HTERT RPE-1 (cell line): ENCODE measurements around the gene EMX2.
"Not testable (repeated sequence)": the region's sequence is repeated elsewhere in the genome, so short reads cannot be mapped to it uniquely, and the experiment has no call there.

ENCODE experiments used
- in situ Hi-C: fragments of 300-500 bp; cut with MboI; formaldehyde crosslinking; loops from 4 replicates; pipeline ENCODE4 v1.14.3; 2020; ENCODE audit warnings: low sequenced_read_pairs

EMX2 gene

DNA sequence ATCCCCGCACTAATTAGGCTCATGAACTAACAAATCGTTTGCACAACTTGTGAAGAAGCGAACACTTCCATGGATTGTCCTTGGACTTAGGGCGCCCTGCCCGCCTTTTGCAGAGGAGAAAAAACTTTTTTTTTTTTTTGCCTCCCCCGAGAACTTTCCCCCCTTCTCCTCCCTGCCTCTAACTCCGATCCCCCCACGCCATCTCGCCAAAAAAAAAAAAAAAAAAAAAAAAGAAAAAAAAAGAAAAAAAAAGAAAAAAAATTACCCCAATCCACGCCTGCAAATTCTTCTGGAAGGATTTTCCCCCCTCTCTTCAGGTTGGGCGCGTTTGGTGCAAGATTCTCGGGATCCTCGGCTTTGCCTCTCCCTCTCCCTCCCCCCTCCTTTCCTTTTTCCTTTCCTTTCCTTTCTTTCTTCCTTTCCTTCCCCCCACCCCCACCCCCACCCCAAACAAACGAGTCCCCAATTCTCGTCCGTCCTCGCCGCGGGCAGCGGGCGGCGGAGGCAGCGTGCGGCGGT is at the start of gene EMX2:
Gene EMX2 (plus strand): TSS at position 41 of the 519 bp plus-strand sequence. CDS start 522 bp downstream, outside the sequence.
- in situ Hi-C loops = no loop called here

- in situ Hi-C loops = no loop called here
Measured at GRCh38 chr10:117496031-117496430, 46.5 kb upstream of the EMX2 start.

GRCh38 chr10:117496616-117497028 is 45.9 kb upstream of the EMX2 start:
- in situ Hi-C loops = no loop called here

DNA sequence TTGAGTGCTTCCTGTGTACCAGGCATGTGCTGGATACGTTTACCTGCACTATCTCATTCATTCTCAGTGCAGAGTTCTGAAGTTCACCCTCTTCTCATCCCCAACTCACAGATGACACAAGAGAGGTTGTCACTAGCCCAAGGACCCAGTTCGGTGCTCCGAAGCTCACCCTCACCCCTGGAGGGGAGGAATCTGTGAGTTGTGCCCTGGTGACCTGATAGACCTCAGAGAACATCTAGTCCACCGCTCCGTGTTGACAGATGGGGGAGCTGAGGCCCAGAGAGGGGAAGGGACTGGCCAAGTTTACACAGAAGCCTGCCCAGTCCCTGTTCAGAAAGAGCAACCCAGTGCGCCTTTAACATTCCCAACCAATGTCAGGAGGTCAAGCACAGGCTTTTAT is 44.8 kb upstream of the EMX2 start:
- in situ Hi-C loops = no loop called here

- in situ Hi-C loops = no loop called here
Measured at GRCh38 chr10:117499248-117500105, 43.1 kb upstream of the EMX2 start.

DNA sequence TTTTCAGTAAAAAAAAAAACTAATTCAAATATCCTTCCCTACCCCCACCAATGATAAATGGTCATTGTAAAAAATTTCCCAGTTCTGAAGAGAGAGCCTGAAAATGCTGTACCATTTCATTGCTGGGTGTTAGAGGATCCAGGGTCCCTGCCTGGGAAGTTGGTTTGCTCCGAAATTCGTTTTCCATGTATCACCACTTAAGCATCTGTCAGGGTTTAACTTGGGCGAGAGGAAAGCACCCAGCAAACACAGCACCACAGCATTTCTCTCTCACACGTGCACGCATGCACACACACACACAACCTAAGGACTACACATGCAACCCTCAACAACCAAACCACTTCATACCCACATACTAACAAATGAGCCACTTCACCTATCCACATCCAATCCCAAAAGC is 42.1 kb upstream of the EMX2 start:
- in situ Hi-C loops = no loop called here

DNA sequence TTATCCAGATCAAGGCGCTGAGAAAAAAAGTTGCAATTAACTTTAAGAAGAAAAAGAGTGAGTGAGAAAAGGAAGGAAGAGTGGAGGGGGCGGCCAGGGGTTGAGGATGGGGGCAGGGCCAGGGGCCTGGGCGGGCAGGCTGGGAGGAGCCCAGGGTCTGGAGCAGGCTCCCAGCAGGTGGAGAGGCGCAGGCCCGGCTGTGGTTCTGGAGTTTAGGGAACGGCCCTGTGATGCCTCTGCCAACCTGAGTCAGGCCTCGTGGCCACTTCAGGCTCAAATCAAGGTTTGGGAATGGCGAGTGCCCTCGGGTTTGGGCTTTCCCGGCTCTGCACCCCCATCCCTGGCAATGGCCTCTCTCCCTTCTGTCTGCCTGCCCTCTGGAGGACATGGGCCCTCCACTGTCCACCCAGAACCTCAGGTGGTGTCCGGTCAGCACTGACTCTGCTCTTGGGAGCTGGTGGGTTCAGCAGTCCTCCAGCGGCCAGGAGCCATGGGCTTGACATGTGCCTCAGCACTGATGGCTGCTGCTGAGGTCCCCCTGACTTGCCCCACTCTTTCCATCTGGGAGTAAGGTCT is 41.0 kb upstream of the EMX2 start:
- in situ Hi-C loops = no loop called here

- in situ Hi-C loops = no loop called here
Measured at GRCh38 chr10:117502421-117503243, 39.9 kb upstream of the EMX2 start.

DNA sequence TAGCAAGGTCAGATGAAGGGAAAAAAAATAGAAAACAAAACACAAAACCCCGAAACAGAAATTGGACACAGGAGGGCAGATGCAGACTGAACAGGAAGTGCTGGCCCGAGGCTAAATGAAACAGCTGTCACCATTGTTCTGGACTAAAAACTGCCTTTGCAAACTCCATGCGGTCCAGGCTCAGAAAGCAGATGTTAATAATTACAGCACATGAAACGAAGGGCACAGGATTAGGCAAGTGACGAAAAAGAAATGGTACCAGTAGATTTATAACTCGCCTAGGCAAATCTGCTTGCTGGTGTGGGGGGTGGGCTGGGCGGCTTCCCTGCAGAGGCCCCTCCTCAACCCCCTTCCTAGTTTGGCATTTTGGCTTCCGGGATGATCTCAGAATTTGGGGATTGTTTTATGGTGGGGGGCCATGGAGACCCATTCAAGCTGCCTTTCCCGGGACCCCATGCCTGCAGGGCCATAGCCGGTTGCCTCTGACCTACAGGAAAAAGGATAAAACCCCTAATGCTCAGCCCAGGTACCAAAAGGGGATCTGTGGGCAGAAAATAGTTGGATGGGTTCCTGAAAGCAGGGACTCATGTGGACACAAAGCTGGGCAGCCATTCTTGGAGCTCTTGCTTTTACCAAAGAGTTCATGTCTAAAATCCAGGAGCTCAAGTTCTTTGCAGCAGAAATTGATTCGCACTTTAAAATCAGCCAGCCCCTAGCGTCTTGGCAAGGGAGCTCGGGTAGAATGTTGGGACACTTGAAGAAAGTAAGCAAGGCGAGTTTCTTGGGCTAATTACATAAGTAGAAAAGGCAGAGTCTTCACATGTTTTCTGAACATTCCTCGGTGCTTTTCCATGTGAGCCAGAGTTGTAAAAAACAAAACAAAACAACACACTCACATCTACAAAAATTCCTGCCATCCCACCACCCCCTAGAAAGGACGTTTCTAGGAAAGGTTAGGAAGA is 39.0 kb upstream of the EMX2 start:
- in situ Hi-C loops = no loop called here

DNA sequence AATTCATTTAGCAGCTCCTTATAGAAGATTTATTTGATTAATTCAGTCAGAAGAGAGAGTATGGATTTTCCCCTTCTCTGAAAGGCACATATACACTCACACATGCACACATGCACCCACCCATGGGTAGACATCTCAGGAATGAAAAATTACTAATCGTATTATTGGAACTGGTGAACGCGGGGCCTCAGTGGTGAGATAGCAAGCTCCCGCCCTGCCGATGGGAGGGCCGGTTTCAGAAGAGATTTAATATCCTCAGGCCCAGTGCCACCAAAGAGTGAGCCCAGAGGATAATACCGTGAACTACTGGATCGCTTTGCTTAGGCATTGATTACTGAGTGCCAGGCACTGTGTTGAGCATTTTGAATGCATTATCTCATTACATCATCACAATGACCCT is 38.0 kb upstream of the EMX2 start:
- in situ Hi-C loops = no loop called here

GRCh38 chr10:117507081-117507480 is 35.5 kb upstream of the EMX2 start:
- in situ Hi-C loops = not testable (repeated sequence)

- in situ Hi-C loops = no loop called here
Measured at GRCh38 chr10:117509573-117509972, 33.0 kb upstream of the EMX2 start.

- in situ Hi-C loops = no loop called here
Measured at GRCh38 chr10:117511601-117512390, 30.8 kb upstream of the EMX2 start.

DNA sequence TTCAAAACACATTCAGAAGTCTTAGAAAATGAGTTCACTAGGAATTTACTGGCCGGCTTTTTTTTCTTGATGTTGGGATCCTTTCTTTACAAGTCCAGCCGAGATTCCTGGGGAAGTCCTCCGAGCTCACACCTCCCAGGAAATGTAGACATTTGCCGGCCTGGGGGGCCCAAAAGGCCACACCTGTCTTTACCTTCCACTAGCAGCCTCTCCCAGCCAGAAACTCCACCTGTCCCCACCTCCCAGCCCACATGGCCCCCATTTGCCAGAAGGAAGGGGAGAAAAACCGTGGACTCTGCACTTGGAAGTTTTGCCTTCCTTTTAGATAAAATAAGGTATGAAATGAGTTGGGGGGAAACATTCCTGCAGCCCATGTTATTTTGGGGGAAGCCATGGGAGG is 27.6 kb upstream of the EMX2 start:
- in situ Hi-C loops = no loop called here

GRCh38 chr10:117516681-117517080 is 25.9 kb upstream of the EMX2 start:
- in situ Hi-C loops = no loop called here

DNA sequence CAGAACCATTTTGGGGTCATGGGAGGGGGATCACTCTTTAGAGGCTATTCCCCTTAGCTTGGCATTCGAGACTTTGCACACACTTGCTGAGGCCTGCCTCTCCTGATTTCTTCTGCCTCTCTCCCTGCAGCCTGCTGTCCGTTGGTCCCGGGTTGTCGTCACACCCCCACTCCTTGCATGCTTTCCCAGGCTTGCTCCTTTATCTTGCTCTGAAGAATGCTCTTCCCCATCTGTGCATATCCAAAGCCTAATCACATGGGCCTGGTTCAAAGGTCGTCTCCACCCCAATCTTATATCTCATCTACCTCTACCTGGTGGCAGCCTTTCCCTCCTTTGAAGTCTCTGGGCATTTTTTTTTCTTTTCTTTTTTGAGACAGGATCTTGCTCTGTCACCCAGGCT is 24.3 kb upstream of the EMX2 start:
- in situ Hi-C loops = no loop called here

- in situ Hi-C loops = no loop called here
Measured at GRCh38 chr10:117519286-117519685, 23.3 kb upstream of the EMX2 start.

GRCh38 chr10:117519879-117520278 is 22.7 kb upstream of the EMX2 start:
- in situ Hi-C loops = no loop called here

GRCh38 chr10:117530791-117531190 is 11.8 kb upstream of the EMX2 start:
- in situ Hi-C loops = no loop called here
